Stimulated activated CD4-positive, alpha-beta T cell treated with anti-CD3 and anti-CD28 coated beads, Interleukin-1b, Interleukin-23, amount 100 ng/mL, for 4 hours (primary cell): ENCODE data around the gene HNRNPL.
"Not testable (repeated sequence)": the region's sequence is repeated elsewhere in the genome, so short reads cannot be mapped to it uniquely, and the experiment has no call there.

ENCODE experiments used
- DNase-seq, 2 donors: peaks; one replicate each; pipeline ENCODE4 v3.0.0-alpha.2; 2020; ENCODE audit warnings: low read depth in 2 of 2

HNRNPL gene

GRCh38 chr19:38849860-38850435, at the start of gene HNRNPL:
Gene HNRNPL (minus strand): TSS chr19:38849986. CDS start chr19:38849966, 20 bp downstream.
- peak; percentile 99 for DNase-seq

GRCh38 chr19:38898788-38899446, 49.1 kb upstream of the HNRNPL start:
- no peak for DNase-seq

- no peak for DNase-seq
Measured at GRCh38 chr19:38894968-38895367, 45.2 kb upstream of the HNRNPL start.

- no peak for DNase-seq
Measured at GRCh38 chr19:38893341-38893771, 43.6 kb upstream of the HNRNPL start.

GRCh38 chr19:38892841-38893240, 43.1 kb upstream of the HNRNPL start:
- DNase-seq = no peak

- no peak for DNase-seq
Measured at GRCh38 chr19:38891771-38892170, 42.0 kb upstream of the HNRNPL start.

GRCh38 chr19:38890686-38891085, 40.9 kb upstream of the HNRNPL start:
- DNase-seq = no peak

- no peak for DNase-seq
Measured at GRCh38 chr19:38889803-38890202, 40.0 kb upstream of the HNRNPL start.

GRCh38 chr19:38888876-38889275, 39.1 kb upstream of the HNRNPL start:
- DNase-seq = no peak

- DNase-seq = not testable (repeated sequence)
Measured at GRCh38 chr19:38884691-38885090, 34.9 kb upstream of the HNRNPL start.

GRCh38 chr19:38883286-38883685, 33.5 kb upstream of the HNRNPL start:
- no peak for DNase-seq

- DNase-seq = no peak
Measured at GRCh38 chr19:38880882-38881609, 31.3 kb upstream of the HNRNPL start.

GRCh38 chr19:38880076-38880881, 30.5 kb upstream of the HNRNPL start:
- no peak for DNase-seq

GRCh38 chr19:38879400-38879751, 29.6 kb upstream of the HNRNPL start:
- no peak for DNase-seq

GRCh38 chr19:38878575-38879399, 29.0 kb upstream of the HNRNPL start:
- no peak for DNase-seq

- DNase-seq = peak; percentile 54 to 58
Measured at GRCh38 chr19:38877781-38878574, 28.2 kb upstream of the HNRNPL start, which contains the start of gene RINL. Gene RINL (minus strand): TSS chr19:38878275. CDS start chr19:38876742, 1,533 bp downstream.

- no peak for DNase-seq
Measured at GRCh38 chr19:38875656-38876395, 26.0 kb upstream of the HNRNPL start.

GRCh38 chr19:38873400-38873799, 23.6 kb upstream of the HNRNPL start:
- DNase-seq = not testable (repeated sequence)

- no peak for DNase-seq
Measured at GRCh38 chr19:38870612-38871011, 20.8 kb upstream of the HNRNPL start.
